ENCODE measurements around the gene SOCS1.

The SOCS1 gene

GRCh38 chr16:11232852-11233726 lies 22.9 kb downstream of the SOCS1 start:
- DNase-seq, result no peak
- H3K27ac ChIP-seq (ENCODE audit: low read length), result no peak overlapping the region
- H2AFZ ChIP-seq (ENCODE audit: low read length), result no peak overlapping the region
- H3K79me2 ChIP-seq (ENCODE audit: low read length), result no peaks in the 10 kb centered on the region
- no peak overlapping the region for H3K4me2 ChIP-seq (ENCODE audit: low read depth, low read length)
- H4K20me1 ChIP-seq (ENCODE audit: insufficient read depth, low read length), result no peaks in the 10 kb centered on the region
- TF ChIP-seq EZH2 (optimal IDR thresholded peaks at IDR 0.05; ENCODE audit: low read depth, low read length), result no peak
- H3K9me2 ChIP-seq (replicated peaks; ENCODE audit: insufficient read depth, low read length), result no peaks in the 10 kb centered on the region
- H3F3A ChIP-seq (ENCODE audit: insufficient read depth, low read length), result no peaks in the 10 kb centered on the region
- H3K27me3 ChIP-seq (replicated peaks; ENCODE audit: insufficient read depth, low read length), result no peaks in the 10 kb centered on the region
- H3K9ac ChIP-seq (ENCODE audit: low read length), result no peak overlapping the region
- no peaks in the 10 kb centered on the region for H3K9me3 ChIP-seq (replicated peaks; ENCODE audit: insufficient read depth, low read length)
- no peaks in the 10 kb centered on the region for H3K36me3 ChIP-seq (replicated peaks; ENCODE audit: insufficient read depth, low read length)
- 0 out of 2 replicates have a peak, but pooled peaks cover 4% of the 10 kb centered on the region for H3K4me1 ChIP-seq (ENCODE audit: low read length)
- H3K4me3 ChIP-seq (ENCODE audit: low read length), result no peak overlapping the region

DNA sequence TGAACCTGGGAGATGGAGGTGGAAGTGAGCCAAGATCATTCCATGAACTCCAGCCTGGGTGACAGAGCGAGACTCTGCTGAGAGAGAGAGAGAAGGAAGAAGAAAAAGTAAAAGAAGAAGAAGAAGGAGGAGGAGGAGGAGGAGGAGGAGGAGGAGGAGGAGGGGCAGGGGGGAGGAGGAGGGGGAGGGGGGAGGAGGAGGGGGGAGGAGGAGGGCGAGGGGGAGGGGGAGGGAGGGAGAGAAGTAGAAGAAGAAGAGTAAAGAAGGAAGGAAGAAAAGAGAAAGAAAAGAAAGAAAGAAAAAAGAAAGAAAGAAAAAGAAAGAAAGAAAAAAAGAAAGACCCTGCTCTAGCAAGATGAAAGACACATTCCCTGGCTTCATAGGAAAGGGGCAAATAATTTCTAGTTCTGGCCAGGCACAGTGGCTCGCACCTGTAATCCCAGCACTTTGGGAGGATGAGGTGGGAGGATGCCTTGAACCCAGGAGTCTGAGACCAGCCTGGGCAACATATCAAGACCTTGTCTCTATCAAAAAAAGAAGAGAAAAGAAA lies 23.6 kb downstream of the SOCS1 start:
- Histone ChIP-seq H3K4me3 (ENCODE audit: low read length) (no peak overlapping the region), H2AFZ (ENCODE audit: low read length) (no peak overlapping the region), H3K27me3 (replicated peaks; ENCODE audit: insufficient read depth, low read length) (no peaks in the 10 kb centered on the region), H3K9me3 (replicated peaks; ENCODE audit: insufficient read depth, low read length) (no peaks in the 10 kb centered on the region), H3K9me2 (replicated peaks; ENCODE audit: insufficient read depth, low read length) (no peaks in the 10 kb centered on the region), H3K4me2 (ENCODE audit: low read depth, low read length) (no peak overlapping the region), H4K20me1 (ENCODE audit: insufficient read depth, low read length) (no peaks in the 10 kb centered on the region), H3F3A (ENCODE audit: insufficient read depth, low read length) (no peaks in the 10 kb centered on the region), H3K9ac (ENCODE audit: low read length) (no peak overlapping the region), H3K27ac (ENCODE audit: low read length) (no peak overlapping the region), H3K79me2 (ENCODE audit: low read length) (no peaks in the 10 kb centered on the region), H3K36me3 (replicated peaks; ENCODE audit: insufficient read depth, low read length) (no peaks in the 10 kb centered on the region), H3K4me1 (ENCODE audit: low read length) (0 out of 2 replicates have a peak, but pooled peaks cover 4% of the 10 kb centered on the region)
- DNase-seq, result no peak
- TF ChIP-seq EZH2phosphoT487 (IDR thresholded peaks at IDR 0.05; ENCODE audit: low read length) (no peak), EZH2 (optimal IDR thresholded peaks at IDR 0.05; ENCODE audit: low read depth, low read length) (no peak)
- TF ChIP-seq, protein P1, sequence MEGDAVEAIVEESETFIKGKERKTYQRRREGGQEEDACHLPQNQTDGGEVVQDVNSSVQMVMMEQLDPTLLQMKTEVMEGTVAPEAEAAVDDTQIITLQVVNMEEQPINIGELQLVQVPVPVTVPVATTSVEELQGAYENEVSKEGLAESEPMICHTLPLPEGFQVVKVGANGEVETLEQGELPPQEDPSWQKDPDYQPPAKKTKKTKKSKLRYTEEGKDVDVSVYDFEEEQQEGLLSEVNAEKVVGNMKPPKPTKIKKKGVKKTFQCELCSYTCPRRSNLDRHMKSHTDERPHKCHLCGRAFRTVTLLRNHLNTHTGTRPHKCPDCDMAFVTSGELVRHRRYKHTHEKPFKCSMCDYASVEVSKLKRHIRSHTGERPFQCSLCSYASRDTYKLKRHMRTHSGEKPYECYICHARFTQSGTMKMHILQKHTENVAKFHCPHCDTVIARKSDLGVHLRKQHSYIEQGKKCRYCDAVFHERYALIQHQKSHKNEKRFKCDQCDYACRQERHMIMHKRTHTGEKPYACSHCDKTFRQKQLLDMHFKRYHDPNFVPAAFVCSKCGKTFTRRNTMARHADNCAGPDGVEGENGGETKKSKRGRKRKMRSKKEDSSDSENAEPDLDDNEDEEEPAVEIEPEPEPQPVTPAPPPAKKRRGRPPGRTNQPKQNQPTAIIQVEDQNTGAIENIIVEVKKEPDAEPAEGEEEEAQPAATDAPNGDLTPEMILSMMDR (IDR thresholded peaks at IDR 0.05; ENCODE audit: low read length), result no peak

DNA sequence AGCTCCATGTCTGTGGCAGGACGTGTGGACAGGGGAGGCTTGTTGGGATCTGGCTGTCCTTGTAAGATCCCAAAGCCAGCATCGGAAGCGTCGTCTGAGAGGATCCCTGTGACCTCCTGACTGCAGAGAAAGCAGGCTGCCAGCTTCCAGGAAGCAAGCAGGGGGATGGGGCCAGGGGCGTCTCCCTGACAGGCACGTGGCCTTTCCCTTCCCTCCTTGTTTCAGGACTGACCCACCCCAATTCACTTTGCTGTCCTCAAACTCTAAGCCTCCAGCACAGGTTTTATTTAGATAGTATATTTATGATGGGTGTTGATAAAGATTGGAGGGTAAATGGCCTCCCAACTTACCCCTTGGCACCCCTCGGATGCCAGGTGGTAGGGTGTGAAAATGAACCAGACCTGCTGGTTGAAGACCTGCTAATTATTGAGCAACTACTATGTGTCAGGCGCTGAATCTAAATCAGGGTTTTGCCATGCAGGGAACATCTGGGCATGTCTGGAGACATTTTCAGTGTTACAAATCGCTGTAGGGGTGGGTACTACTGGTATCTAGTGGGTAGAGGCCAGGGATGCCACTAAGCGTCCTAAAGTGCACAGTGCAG lies 24.5 kb downstream of the SOCS1 start:
- DNase-seq, result no peak
- no peaks in the 10 kb centered on the region for H3K9me2 ChIP-seq (replicated peaks; ENCODE audit: insufficient read depth, low read length)
- H4K20me1 ChIP-seq (ENCODE audit: insufficient read depth, low read length), result no peaks in the 10 kb centered on the region
- H3K4me1 ChIP-seq (ENCODE audit: low read length), result 0 out of 2 replicates have a peak, but pooled peaks cover 4% of the 10 kb centered on the region
- H3K9ac ChIP-seq (ENCODE audit: low read length), result no peak overlapping the region
- H3K79me2 ChIP-seq (ENCODE audit: low read length), result no peaks in the 10 kb centered on the region
- peaks cover under 1% of the 10 kb centered on the region; the same call in 1 of the 2 replicates for H3K27me3 ChIP-seq (replicated peaks; ENCODE audit: insufficient read depth, low read length)
- no peak overlapping the region for H3K27ac ChIP-seq (ENCODE audit: low read length)
- no peaks in the 10 kb centered on the region for H3K36me3 ChIP-seq (replicated peaks; ENCODE audit: insufficient read depth, low read length)
- TF ChIP-seq, protein P1 (IDR thresholded peaks at IDR 0.05; ENCODE audit: low read length), result no peak
- TF ChIP-seq EZH2phosphoT487 (IDR thresholded peaks at IDR 0.05; ENCODE audit: low read length) (no peak), EZH2 (optimal IDR thresholded peaks at IDR 0.05; ENCODE audit: low read depth, low read length) (no peak)
- H2AFZ ChIP-seq (ENCODE audit: low read length), result no peak overlapping the region
- 0 out of 2 replicates have a peak overlapping the region, but pooled peaks have one; percentile 21 for H3K4me2 ChIP-seq (ENCODE audit: low read depth, low read length)
- H3K9me3 ChIP-seq (replicated peaks; ENCODE audit: insufficient read depth, low read length), result no peaks in the 10 kb centered on the region
- H3F3A ChIP-seq (ENCODE audit: insufficient read depth, low read length), result no peaks in the 10 kb centered on the region
- no peak overlapping the region for H3K4me3 ChIP-seq (ENCODE audit: low read length)

Measured in MM.1S (cell line).